NCI-H2107 (cell line): Measurements from ENCODE around the gene MSRB3.

Experiments used
- DNase-seq: peaks from one replicate; lab custom pipeline; 2025; lab: John Stamatoyannopoulos, UW

Gene MSRB3

DNA sequence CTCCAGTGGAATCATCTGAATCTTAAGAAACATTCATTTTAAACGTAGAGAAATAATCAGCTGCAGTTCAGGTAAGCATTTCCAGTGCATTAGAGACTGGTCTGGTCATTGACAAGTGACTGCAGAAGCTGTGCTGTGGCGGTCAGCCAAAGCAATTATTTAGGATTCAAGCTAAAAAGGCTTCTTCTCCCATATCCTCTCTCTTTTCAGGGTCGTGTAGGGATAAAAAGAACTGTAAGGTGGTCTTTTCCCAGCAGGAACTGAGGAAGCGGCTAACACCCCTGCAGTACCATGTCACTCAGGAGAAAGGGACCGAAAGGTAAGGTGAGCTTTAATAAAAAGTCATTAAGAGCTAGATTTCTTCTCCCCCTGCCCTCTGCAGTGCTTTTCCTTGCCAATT, 48.1 kb downstream of the MSRB3 start:
- DNase-seq = no peak

DNA sequence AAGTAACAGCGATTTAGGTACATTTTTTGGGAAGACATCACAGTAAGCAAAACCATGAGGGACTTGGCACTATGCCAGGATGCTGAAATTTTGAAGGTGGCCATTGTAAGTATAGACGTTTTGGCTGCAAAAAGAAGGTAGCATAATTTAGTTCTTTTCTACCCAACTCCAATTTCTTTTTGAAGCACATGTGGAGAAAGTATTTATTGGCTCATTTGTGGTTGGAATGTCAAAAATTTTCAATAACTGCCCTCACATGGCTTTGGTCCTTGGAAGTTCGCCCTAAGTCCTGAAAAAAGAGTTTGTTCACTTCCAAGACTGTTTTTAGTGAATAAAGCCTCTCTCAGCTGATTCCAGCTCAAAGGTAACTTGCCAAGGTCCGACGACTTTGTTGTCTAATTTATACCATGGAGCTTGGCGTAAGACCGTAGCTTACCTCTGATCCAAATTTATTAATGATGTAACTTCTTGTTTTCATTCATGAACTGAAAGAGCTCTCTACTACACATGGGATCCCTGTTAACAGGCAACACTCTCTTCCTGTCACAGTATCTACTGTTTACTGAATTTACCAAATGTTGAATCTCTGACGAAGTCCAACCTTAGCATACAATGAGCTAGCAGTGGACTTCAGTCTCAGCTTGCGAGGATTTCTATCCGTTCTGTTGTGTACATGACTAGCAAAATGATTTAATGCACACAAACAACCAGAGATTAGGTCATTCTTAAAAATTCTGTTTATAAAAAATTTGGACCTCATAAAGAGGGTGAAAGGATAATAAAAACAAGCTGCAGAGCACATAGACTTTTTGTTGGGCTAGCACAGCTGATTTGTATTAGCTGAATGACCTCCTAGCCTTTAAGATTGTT, 49.0 kb downstream of the MSRB3 start:
- DNase-seq = no peak

DNA sequence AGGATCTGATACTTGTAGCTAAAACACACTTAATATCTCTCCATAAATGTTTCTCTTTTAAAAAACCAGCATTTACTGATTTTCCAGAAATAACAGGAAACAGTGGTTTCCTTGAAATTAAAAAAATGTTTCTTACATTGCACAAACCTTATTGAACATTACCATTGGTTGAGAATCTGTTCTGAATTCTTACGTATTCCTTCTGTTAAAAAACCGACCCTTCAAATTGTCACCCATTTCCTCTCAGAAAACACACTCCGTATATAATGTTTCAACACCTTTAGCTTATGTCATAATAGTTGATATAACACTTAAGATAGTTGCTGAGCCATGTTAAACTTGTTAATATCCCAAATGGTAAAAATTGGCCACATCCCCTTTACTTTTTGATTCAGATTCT, 51.2 kb downstream of the MSRB3 start:
- DNase-seq = no peak

DNA sequence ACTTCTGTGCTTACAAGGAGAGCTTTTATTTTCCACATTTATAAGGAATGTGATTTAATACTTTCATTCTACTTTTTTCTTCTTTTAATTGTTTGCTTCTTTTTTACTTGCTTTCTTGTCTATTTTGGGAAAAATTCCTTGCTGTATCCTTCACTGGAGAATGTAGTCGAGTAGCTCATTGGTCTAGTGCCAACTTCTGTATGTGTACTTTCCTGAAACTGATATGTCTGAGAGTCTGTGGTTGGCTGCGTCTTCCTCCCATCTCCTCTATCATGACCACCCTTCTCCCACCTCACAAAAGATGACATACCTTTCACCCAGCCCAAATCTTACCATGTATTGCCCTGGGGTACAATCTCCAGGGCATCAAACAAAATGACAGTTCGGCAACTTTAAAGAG, 51.8 kb downstream of the MSRB3 start:
- no peak for DNase-seq

DNA sequence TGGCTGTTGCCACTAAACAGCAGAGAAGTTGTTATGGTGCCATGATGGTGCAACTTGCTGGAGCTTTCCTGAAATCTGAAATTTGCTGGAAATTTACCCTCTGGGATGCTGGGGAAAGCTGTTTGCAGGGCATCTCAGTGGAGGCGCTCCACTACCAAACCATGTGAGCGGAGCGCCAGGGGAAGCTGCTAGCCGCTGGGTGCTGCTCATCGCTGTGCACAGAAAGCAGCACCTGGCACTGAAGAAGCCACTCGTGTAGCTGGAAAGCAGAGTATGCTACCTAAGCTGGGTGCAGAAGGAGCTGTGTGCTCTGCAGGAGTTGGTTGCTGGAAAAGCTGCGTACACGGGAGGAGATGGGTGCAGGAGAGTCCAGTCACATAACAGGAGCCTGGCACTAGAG, 53.0 kb downstream of the MSRB3 start:
- DNase-seq = no peak

DNA sequence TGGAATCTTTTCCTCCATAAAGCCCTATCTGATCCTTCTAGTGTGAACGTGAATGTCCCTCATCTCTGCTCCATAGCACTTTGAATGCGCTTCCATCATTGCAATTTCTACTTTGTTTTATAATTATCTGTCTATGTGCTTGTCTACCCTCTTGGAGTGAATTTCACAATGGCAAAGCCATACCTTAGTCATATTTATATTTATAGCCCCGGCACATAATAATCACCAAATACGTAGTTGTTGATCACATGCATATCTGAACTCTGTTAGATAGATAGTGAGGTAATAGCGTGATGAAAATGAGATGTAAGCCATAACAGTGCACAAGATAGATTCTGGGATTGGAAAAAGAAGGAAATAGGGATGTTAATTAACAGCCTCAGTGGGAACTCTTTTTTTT, 55.2 kb downstream of the MSRB3 start:
- DNase-seq = no peak

DNA sequence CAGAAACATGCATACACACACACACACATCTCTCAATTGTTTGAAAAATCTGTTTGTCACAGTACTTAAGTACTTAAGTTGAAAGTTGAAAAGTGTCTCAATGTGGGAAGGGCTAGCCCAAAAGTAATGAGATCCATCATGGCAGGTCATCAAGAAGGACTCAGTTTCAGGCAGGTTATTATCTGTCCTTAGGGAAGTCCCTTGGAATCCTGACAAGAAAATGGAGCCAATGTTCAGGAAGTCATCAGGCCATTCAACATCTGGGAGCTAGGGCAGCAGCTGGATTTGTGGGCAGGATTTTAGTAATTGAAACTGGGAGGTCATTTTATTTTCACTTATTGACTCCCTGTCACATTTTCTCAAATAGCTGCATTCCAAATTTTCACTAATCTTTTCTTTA, 56.0 kb downstream of the MSRB3 start:
- no peak for DNase-seq

DNA sequence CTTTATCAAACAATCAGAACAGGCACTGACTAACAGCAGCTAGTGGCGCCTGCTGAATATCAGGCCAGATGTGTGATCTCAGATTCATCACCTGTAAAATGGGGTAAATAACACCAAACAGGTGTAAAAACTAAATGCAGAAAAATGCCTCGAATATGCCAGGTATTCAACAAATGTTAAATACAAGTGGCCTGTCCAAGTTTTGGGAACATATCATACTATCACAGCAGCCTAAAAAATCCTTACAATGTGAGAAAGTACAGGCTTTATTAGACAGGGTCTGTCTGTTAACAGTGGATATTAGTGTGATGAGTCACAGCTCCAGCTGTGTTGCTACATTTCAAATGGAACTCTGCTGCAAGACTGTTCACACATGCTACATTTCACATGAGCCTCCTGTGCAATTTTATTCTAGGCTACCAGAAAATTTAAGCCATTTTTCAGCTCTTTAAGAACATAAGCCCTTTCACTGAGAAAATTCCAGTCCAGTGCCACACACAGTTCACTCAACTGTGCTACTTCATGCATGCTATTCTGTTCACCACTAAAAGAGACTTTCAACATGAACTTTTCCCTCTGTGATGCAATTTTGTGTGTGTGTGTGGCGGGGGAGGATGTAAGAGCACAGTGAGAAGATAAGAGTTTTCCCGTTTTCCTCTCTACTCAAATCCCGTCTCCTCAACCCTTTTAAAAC, 56.7 kb downstream of the MSRB3 start:
- DNase-seq = no peak

DNA sequence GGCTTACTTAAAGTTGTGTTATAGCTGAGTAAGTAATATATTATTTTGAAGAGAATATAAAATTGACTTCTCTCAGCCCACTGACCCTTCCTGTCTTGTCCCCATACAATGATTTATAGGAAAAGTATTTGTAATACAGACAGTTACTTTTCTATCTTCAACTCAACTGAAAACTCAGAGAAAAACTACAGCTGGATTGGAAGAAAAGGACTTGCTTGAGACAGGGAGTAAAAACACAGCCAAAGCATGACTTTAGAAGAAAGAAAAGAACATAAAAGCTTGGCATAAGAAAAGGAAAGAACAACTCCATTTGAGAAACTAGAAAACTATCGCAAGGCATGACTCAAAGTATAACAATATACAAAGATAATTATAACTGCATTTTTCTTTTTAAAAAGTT, 57.5 kb downstream of the MSRB3 start:
- DNase-seq = no peak

DNA sequence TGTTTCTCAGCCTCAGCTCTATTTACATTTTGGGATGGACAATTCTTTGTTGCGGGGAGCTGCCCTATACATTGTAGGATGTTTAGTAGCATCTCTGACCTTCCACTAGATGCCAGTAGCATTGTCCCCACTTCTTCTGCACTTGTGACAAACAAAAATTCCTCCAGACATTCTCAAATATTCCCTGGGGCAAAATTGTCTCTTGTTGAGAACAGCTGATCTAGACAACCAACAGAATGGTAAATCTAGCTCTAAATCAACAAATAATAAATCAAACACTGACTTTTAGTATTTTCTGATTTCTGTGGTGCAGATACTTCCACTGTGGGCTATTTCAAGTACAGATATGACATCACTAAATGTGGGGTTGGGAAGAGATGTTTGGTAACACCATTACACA, 60.7 kb downstream of the MSRB3 start:
- DNase-seq = no peak

DNA sequence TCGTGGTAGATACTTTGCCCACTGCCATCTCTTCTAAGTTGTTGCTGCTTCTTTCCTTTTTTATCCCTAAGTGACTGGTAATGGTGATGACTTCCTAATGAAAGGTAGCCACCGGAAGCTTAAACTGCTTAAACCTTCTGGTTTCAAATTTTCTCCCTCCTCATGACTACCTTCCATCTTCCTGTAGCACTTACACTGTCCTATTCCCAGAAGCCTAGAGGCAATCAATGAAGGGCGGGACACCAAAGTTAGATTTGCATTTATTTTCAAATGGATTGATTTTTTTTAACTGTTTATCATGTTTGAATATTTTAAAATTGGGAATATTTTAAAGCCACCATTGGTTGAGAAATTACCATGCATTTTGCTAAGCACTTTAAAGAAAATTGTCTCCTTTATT, 64.7 kb downstream of the MSRB3 start:
- no peak for DNase-seq

DNA sequence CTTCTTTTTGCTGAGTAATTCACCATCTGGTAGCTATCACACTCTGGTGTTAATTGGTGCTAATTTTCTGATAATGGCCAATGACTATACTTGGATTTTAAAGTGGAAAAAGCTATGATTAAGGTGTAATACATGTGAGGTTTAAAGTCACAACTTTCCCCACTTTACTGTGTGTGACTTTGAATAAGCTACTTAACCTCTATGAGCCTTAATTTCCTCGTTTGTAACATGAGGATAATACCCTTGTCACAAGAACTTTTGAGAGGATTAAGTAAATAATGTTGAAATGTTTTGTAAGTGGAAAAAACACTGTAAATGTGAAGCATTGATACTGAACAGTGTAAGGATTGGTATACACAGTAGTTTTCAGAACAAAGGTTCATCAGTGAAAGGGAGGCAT, 65.3 kb downstream of the MSRB3 start:
- no peak for DNase-seq

DNA sequence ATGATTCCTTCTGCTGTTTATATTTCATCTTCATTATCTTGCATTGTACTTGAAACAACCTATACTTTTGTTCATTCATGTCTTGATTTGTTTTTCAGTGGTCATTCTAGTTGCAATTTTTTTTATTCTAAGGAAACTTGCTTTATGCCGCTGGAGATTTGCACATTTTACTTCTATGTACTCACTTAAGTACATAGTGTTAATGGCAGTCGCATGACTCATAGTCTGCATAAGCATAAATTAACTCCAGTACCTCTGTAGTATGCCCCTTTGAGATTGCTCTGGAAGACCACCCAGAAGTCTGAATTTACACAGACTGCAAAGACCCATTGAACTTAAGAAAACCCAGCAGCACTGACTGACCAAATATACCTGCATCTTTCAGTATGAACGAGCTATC, 77.0 kb downstream of the MSRB3 start:
- DNase-seq = no peak

DNA sequence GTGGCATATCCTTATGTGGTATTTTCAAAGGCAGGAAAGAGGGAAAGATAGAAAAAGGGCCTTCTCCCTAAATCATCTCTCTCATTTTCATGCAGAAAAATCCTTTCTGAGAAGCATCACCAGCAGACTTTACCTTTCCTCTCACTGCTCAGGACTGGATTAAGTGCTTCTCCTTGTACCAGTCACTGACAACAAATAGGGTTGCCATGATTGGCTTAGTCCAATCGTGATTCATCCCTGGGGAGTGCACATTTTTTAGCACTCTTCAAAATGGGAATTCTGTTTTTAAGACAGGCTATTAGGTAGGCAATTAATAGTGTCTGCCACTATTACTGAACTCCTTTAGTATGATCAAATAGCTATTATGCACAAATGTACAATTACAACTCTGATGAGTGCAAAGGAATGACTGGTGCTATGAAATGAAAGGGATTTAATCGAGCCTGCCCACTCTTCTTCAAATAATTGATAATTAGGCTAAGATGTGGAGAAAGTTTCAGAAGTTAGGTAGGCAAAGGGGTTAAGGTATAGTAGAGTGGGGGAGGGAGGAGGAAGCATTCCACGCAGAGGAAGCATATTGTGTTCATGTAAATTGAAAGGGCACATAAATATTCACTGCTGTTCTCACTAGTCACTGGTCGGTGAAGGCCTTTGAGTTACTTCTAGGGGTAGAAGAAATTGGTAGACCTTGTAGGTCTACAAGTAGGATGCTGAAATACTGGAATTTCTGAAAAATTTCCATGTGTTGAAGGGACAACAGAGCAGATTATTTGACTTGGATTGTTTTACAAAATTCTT, 84.0 kb downstream of the MSRB3 start:
- no peak for DNase-seq

DNA sequence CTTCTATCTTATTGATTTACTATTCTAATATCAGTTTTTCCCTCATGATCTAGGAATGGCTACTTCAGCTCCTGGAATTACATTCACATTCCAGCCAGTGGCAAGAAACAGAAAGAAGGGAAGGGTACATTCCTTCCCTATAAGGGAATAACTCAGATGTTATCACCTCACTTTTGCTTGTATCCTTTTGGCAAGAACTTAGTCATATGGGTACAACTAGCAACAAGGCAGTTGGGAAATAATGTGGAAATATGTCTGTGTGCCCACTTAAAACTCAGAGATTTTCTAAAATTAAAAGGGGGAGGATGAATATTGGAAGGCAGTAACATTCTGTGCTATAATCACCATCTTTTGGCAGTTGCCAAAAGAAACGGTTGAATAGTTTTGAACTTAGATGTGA, 85.6 kb downstream of the MSRB3 start:
- DNase-seq = no peak

DNA sequence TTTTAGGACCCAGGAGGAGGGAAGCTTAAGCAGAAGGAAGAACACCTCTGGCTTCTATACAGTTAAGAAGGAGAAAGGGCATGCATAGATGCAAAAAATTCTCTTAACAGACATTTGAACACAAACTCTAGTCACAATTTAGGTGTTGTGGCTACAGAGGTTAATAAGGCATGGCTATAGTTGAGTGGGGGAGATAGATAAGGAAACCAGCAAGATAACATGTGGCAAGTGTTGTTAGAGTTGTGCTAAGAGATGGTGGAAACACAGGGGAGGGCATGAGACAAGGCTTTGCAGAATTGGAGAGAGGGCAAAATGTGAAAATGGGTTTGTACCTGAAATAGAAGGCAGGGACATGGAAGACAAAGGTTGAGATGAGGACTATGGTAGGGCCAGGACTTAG, 88.9 kb downstream of the MSRB3 start:
- DNase-seq = no peak

DNA sequence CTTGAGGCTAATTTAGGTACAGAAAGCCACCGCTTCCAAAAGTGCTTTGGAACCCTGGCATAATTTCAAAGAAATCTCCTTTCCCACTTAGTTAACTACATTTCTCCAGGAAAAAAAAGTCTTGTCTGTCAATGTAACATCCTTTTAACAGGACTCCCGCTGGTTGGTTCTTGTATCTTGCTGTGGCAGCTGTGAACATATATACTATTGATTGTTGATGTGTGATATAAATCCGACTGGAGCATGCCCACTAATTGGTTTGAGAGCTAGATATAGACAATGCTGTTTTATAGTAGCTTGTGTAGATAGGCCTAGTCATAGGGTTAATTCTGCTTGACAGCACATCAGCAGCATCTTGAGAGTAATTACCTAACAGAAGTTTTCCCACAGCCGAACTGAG, 89.6 kb downstream of the MSRB3 start:
- DNase-seq = no peak

DNA sequence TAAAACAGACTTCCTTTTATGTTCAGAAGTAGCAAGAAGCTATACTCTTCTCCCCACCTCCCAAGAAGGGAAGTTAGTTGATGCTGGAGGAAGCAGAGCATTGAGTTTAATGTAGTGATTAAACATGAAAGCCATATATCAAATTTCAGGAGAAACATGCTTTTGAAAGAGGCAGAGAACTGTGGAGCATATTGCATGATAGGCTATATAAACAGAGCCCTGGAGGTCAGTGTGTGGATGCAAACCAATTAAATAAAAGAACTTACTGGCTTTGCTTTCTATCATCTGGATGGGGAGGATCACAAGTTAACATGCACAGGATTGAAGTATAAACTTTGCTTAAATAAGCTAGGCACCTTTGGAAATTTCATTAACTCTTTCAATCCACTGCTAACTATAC, 94.1 kb downstream of the MSRB3 start:
- no peak for DNase-seq

DNA sequence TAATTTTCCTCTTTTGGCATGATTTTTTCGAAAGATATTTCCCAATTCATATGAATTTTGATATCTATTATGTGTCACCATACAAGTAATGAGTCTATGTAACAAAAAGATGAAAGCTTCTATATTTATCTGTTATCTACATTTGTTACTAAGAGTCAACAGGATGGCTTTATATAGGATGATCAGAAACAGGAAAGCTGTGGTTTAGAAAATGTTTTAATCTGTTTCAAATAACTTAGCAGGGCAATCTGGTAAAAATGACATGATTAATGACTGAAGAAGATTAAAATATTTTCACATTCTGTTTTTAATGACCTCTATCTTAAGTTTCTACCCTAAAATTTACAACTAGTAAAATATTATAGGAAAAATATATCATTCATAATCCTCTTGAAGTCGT, 105.8 kb downstream of the MSRB3 start:
- DNase-seq = no peak

DNA sequence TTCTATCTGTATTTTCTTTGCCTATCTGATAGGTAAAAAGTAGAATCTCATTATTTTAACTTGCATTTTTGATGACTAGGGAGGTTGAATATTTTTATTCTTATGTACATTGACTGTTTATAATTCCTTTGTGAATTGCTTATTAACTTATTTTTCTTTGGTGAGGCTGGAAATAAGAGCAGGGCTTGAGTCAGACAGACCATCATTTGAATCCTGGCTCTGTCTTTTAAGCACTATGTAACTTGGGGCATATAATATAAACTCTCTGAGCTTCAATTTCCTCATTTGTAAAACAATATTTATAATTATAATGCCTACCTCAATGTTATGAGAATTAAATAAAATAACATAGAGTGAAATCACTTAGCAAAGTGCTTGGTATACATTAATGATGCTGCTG, 108.9 kb downstream of the MSRB3 start:
- DNase-seq = no peak

DNA sequence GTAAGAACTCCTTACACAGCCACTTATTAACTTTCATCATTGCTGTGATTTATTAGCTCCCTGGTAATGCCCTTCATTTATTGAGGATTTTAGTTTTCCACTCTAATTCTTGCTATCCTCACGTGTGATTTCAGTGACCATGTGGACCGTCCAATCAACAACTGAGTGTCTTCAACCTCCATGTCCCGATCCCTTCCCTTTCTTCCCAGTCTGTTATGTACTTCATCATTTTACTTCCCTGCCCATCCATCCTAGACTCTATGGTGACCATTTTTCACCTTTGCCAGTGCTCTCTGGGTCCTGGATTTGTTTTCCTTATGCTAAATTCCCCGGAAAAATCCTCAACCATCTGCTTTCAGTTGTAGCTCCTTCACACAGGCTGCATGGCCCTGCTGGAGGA, 111.0 kb downstream of the MSRB3 start:
- DNase-seq = no peak

DNA sequence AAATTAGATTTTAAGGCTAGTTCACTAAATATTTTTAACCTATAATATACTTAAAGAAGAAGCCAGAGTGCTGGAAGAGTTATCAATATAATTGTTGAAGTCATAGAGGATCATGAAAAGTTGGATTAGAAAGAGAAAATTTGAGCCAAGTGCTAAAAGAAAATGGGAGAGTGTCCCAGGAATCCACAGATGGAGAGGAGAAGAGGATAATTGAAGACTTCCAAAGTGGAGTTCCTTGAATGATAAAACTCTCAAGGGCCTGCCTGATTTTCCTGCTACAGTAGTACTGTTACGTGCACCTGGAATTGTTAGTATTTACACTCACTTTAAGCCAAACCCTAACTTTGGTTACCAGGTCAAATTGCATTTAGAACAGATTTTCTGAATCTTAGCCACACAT, 113.2 kb downstream of the MSRB3 start:
- DNase-seq = no peak

DNA sequence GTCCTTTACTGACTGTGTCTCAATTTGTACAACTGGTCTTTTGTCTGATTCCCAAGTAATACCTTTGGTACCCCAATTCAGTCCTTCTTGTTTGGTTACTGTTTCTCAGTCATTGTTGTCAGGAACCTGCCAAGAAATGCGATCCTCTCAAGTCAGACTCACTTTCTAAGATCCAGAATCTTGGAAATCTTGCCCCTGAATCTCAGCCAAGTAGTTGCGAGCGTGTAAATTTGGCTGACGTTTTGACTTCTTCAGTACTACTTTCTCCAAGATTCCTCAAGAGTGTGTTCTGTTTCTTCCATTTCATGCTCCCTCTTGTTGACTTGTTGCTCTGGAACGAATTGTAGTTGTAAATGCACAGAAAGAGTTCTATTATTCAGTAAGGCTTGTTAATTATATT, 114.0 kb downstream of the MSRB3 start:
- no peak for DNase-seq
